Type B pancreatic cell (in vitro differentiated cells): ENCODE measurements around the gene PLOD3. TPM values are rescaled to one million over a fixed set of nuclear protein-coding genes. Genes with fewer than 3 reads are reported as not detected.

Source experiments
- DNase-seq: peaks from one replicate; pipeline ENCODE4 v3.0.0; 2021; ENCODE audit warnings: mixed read lengths; ENCODE audit not compliant: unreplicated experiment; ENCODE audit errors: extremely low spot score
- H3K27ac Mint-ChIP-seq: 2 replicates; pipeline ENCODE4 v1.8.0; 2021; ENCODE audit warnings: mild to moderate bottlenecking, mixed read lengths
- H3K27me3 Mint-ChIP-seq: 2 replicates; pipeline ENCODE4 v1.8.0; 2021; ENCODE audit warnings: mixed read lengths
- H3K36me3 Mint-ChIP-seq: 2 replicates; pipeline ENCODE4 v1.8.0; 2021; ENCODE audit warnings: mixed read lengths
- H3K4me1 Mint-ChIP-seq: one replicate; pipeline ENCODE4 v1.8.0; 2021; ENCODE audit warnings: mixed read lengths; ENCODE audit not compliant: unreplicated experiment
- H3K4me3 Mint-ChIP-seq: 2 replicates; pipeline ENCODE4 v1.8.0; 2021; ENCODE audit warnings: mild to moderate bottlenecking, mixed read lengths
- H3K9me3 Mint-ChIP-seq: 2 replicates; pipeline ENCODE4 v1.8.0; 2021; ENCODE audit warnings: mixed read lengths
- total RNA-seq: library from RNA; stranded (reverse); gene quantifications from 2 replicates; pipeline ENCODE4 v1.2.1, GENCODE V29; 2021; ENCODE audit warnings: low replicate concordance
- TF ChIP-seq, protein P1 (sequence below): fragments of 200-600 bp; sonication (generic); conservative IDR thresholded peaks from 2 replicates; pipeline ENCODE4 v1.5.0; 2021; ENCODE audit warnings: antibody characterized with exemption, mild to moderate bottlenecking

The PLOD3 gene
- total RNA-seq, 1 donor from 2014 or later = 65.7 TPM

DNA sequence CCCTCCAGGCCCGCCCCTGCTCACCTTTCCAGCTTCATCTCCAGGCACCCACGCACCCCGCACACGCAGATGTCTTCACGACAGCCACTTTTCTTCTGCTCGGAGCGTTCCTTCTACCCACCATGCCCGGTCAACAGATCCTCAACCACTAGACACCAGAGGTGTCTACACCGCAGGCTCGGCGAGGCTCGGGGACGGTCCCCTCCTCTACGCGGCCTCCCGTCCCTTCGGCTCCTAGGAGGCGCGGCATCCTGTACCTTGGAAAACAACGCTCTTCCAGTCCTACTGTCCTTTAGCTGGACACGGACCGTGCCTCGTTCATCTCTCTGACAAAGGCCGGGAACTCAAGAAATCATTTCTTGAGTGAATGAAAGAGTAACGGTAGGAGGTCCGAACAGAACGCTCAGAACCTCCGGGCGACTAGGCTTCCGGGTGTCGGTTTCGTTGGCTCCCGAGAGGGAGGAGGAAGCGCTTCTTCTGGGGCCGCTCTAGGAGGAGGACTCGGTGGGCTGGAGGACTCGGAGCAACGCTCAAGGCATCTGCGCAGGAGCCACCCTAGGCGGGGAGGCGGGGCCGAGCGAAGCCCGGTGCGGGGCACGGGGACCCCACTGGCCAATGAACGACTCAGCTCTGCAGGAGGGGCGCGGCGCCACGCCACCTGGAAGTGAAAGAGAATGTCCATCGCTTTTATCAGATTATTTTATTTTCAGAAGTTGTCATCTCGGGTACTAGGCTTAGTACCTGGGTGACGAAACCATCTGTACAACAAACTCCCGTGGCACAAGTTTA lies 34.7 kb upstream of the PLOD3 start:
- peak overlapping the region; percentile 99 for H3K4me3 Mint-ChIP-seq
- peaks cover 11% of the 10 kb centered on the region for H3K36me3 Mint-ChIP-seq
- peaks cover 10% of the 10 kb centered on the region for H3K4me1 Mint-ChIP-seq
- TF ChIP-seq, protein P1, sequence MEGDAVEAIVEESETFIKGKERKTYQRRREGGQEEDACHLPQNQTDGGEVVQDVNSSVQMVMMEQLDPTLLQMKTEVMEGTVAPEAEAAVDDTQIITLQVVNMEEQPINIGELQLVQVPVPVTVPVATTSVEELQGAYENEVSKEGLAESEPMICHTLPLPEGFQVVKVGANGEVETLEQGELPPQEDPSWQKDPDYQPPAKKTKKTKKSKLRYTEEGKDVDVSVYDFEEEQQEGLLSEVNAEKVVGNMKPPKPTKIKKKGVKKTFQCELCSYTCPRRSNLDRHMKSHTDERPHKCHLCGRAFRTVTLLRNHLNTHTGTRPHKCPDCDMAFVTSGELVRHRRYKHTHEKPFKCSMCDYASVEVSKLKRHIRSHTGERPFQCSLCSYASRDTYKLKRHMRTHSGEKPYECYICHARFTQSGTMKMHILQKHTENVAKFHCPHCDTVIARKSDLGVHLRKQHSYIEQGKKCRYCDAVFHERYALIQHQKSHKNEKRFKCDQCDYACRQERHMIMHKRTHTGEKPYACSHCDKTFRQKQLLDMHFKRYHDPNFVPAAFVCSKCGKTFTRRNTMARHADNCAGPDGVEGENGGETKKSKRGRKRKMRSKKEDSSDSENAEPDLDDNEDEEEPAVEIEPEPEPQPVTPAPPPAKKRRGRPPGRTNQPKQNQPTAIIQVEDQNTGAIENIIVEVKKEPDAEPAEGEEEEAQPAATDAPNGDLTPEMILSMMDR = no peak
- H3K27me3 Mint-ChIP-seq = peaks cover 4% of the 10 kb centered on the region
- peak overlapping the region; percentile 97 for H3K27ac Mint-ChIP-seq
- H3K9me3 Mint-ChIP-seq = no peaks in the 10 kb centered on the region
- peak; percentile 97 for DNase-seq

DNA sequence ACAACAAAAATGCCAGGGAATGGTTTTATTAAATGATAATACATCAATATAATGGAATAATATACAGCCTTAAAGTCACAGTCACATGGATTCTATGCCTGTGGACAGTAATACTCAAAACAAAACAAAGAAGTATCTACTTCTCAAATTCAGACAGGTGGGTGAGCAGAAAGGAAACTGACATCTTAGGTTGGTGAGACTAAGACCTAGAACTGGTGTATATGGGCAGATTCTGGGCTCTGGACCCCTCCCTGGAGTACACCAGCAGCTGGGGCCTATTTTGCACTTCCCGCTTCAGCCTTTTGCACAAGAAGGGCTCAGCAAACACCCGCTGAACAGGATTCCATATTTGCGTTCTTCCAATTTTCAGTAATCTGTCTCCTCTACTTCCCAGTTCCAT lies 32.9 kb upstream of the PLOD3 start:
- H3K36me3 Mint-ChIP-seq = peaks cover 11% of the 10 kb centered on the region
- TF ChIP-seq, protein P1 = no peak
- no peaks in the 10 kb centered on the region for H3K9me3 Mint-ChIP-seq
- no peak for DNase-seq
- no peak overlapping the region for H3K27ac Mint-ChIP-seq
- H3K27me3 Mint-ChIP-seq = peaks cover 4% of the 10 kb centered on the region
- H3K4me1 Mint-ChIP-seq = peaks cover 16% of the 10 kb centered on the region
- H3K4me3 Mint-ChIP-seq = peak overlapping the region; percentile 99

DNA sequence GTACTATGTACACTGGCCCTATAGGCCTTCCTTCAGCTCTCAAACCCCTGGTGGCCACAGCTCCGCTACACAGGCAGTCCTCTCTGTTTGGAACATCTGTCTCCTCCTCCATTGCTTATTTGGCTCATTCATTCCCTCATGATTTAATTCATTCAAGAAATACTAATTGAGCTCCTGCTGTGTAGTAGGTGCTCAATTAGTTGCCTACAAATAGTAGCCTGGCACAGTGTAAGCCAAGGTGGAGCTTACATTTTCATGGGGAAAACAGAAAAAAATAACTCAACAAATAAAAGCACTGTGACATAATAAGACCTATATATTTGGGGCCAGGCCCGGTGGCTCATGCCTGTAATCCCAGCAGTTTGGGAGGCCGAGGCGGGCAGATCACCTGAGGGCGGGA lies 30.9 kb upstream of the PLOD3 start:
- peaks cover 28% of the 10 kb centered on the region for H3K4me1 Mint-ChIP-seq
- H3K36me3 Mint-ChIP-seq = peaks cover 11% of the 10 kb centered on the region
- TF ChIP-seq, protein P1 = peak; percentile 23
- DNase-seq = no peak
- H3K4me3 Mint-ChIP-seq = no peak overlapping the region
- H3K27me3 Mint-ChIP-seq = no peaks in the 10 kb centered on the region
- H3K27ac Mint-ChIP-seq = no peak overlapping the region
- H3K9me3 Mint-ChIP-seq = no peaks in the 10 kb centered on the region

DNA sequence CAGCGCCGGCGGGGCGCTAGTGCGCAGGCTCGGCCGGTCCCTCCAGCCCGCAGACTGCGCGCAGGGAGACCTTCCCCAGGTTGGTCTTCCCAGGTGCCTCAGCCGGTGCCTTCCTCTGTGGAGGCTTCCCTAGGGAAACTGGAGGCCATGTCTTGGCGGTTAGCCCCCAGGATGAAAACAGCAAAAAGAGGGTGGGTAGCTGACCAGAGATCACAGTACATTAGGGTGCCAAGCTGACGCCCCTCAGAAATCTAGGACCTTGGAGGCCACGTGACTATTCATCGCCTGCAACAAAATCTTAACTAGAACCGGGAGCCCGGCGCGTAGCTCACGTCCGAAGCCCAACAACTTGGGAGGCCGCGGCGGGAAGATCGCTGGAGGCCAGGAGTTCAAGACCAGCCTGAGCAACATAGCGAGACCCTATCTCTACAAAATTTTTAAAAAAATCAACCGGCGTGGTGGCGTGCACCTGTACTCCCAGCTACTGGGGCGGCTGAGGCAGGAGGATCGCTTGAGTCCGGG lies 27.8 kb upstream of the PLOD3 start:
- TF ChIP-seq, protein P1 = no peak
- Mint-ChIP-seq H3K4me1 (peaks cover 19% of the 10 kb centered on the region), H3K27ac (peak overlapping the region; percentile 96), H3K36me3 (peaks cover 4% of the 10 kb centered on the region), H3K9me3 (no peaks in the 10 kb centered on the region), H3K4me3 (peak overlapping the region; percentile 99), H3K27me3 (no peaks in the 10 kb centered on the region)
- DNase-seq = no peak

DNA sequence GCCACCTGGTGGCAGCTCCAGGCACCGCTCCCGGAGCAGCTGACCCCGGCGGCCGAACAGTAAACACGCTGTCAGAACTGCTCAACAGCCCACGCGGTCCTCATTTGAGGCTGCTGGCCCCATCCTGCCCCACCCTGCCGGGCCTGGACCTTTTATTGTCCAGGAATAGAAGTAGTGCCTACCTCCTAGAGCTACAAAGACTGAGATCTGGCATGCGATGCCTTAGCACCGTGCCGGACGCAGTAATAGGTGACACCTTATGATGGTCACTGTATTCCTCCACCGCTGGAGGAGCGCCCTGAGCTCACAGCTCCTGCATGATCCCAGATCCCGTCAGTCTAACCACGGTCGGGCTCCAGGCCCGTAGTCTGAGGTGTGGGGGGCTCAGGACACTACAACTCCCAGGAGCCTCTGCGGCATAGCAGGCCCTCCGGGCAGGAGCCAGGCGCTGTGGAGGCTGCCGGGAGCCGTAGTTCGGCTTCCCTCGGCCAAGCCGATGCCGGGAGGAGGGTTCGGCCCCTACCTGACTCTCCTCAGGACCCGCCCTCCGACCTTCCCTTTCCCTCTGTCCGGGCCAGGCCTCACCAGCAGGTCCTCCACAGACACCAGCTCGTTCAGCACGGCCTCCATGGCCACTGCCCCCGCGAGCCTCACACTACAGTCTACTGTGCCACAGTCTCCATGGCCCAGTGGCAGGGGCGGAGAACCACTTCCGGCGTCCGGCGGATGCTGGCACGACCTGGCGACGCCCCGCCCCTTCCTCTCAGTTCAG lies 27.2 kb upstream of the PLOD3 start, which contains the start of gene FIS1:
FIS1 (minus strand) TSS at position 707 of the 772 bp plus-strand sequence; CDS start at position 630, 77 bp downstream.
- Mint-ChIP-seq H3K27me3 (no peaks in the 10 kb centered on the region), H3K36me3 (no peaks in the 10 kb centered on the region), H3K4me1 (peaks cover 19% of the 10 kb centered on the region), H3K27ac (peak within 1 kb of the TSS; percentile 96), H3K9me3 (no peaks in the 10 kb centered on the region), H3K4me3 (peak within 1 kb of the TSS; percentile 99)
- DNase-seq = peak; percentile 95
- TF ChIP-seq, protein P1 = peak; percentile 92
